HG03139 (cell line): ENCODE data around the gene SLC2A6.

ENCODE experiments used
- ATAC-seq: cut with Tn5 transposase; IDR thresholded peaks from one replicate; pipeline ENCODE4 v1.9.1; 2021; ENCODE audit not compliant: unreplicated experiment

The SLC2A6 gene

GRCh38 chr9:133478851-133479711 lies at the start of gene SLC2A6:
TSS of gene SLC2A6 (minus strand) at chr9:133479099. CDS start at chr9:133479059, 40 bp downstream.
- peak; percentile 70 for ATAC-seq

GRCh38 chr9:133528001-133528875 lies 49.3 kb upstream of the SLC2A6 start:
- ATAC-seq = no peak

DNA sequence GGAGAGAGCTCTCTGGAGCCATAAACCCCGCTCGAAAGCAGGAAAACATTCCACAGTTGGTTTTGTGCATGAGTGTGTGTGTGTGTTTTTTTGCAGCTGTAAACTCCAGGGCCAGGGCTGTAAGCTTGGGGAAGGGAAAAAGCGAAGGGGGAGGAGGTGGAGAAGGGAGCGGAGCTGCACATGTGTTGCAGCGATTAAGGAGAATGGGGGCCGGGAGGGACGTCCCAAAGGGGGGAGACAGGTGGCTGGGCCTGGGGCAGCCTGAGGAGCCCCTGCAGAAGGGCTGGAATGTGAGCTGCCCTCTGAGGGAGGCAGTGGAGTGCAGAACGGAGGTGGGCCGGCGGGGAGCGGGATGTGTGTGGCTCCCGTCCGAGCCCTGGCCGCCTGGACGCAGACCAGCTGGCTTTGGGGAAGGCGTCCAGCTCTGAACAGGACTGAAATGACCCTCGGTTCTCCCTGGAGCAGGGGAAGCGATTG lies 48.6 kb upstream of the SLC2A6 start:
- ATAC-seq = no peak

DNA sequence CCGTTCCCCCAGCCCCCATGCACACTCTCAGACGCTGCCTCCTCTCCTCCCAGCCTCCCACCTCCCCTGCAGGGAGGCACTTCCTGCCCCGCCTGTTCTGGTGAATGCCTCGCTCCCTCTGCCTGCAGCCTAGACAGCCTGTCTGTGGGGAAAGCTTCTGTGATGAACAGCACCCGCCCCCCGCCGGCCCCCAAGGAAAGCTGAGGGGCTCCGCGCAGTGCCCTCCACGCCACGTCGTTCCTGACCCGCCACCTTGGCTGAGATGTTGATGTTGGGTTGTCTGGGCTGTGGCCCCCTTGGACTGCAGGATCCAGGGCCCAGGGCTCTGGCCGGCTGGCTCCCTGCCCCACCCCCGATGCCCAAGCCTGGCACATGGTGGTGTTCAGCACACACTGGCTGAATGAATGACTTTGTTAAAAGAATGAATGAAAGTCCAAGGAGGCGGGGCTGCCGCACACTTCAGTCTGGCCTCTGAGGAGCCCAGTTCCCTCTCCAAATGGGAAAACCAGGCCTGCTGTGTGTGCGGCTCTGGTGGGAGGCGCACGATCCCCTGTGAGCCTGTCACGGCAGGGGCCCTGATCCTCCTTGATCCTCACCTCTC lies 47.9 kb upstream of the SLC2A6 start:
- no peak for ATAC-seq

DNA sequence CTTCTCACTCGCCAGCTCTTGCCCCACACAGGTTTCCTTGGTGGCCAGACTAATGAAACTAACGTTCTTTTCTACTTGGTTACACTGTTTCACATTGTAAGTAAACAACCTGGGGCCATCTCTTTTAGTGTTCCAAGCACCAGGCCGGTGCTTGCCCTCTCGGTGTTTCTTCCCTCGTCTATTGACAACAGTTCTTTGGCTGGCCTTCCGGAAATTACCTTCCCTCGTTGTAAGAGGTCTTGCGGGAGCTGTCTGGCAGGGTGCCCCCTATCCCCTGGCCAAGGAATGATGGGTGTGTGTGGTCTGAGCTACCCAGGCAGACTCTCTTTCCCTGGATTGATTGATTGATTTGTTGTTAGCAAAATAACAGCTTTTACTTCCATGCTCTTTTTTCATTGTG lies 46.8 kb upstream of the SLC2A6 start:
- no peak for ATAC-seq

- no peak for ATAC-seq
Measured at GRCh38 chr9:133524679-133525228, 45.9 kb upstream of the SLC2A6 start, which contains the start of gene MYMK. TSS of gene MYMK (minus strand) at chr9:133524959. CDS start at chr9:133524844, 115 bp downstream.

DNA sequence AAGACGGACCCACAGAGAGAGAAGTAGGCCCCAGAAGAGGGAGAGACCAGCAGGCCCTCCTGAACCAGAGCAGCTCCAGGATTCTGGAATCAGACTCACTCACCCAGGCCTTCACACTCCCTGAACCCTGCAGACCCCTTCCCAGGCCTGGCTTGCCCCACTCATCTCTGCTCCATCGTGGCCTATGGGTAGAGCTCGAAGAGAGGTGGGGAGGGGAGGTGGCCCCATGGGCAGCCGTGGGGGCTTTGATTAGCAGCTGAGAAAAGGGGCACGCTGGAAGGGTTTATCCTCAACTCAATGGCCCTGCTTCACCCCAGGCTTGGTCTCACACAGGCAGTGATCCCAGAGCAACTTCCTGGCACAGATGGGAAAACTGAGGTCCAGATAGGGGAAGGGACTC lies 45.2 kb upstream of the SLC2A6 start:
- no peak for ATAC-seq

- no peak for ATAC-seq
Measured at GRCh38 chr9:133523106-133523505, 44.2 kb upstream of the SLC2A6 start.

- no peak for ATAC-seq
Measured at GRCh38 chr9:133522073-133522910, 43.4 kb upstream of the SLC2A6 start.

DNA sequence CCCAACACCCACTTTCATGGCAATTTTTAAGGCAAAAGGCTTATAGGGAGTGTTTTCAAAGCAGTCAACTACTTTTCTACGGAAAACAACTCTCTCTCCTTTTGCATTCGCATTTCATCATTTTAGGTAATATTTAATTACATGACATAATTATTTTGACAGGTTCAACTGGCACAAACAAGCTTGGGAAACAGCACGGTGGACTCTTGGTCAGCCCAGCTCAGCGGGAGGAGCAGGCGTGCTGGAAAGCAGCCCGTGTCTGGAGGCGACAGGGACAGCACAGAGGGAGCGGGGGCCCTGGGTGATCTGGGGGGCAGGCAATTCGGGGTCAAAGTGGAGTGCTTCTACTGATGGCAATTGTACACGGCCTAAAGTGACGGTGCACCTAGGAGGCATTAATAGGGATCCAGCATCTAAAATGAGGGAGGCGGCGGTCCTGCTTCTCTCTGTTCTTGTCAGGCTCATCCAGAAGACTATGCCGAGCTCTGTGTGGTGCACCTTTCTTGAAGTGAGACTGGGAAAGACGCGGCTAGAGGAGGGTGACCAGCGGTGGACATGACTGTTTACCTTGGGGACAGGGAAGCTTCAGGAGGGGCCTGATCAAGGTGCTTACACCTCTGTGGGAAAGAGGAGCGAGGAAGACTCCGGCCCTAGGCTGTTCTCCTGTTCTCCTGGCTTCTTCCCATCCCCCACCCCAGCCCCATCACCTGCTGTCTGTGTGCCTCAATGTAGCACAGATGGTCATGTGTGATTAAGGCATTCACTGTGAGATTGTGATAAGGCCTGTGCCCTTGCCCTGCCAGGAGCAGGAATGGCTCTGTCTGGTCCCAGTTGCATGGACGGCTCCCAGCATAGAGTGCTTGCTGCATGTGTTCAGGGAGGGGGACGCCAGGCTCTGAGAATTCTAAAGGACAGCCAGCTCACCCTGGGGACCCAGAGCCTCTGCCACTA lies 42.5 kb upstream of the SLC2A6 start:
- no peak for ATAC-seq

GRCh38 chr9:133520121-133520835 lies 41.4 kb upstream of the SLC2A6 start:
- ATAC-seq = no peak

GRCh38 chr9:133519693-133520092 lies 40.8 kb upstream of the SLC2A6 start:
- ATAC-seq = no peak

- no peak for ATAC-seq
Measured at GRCh38 chr9:133518706-133519449, 40.0 kb upstream of the SLC2A6 start.

DNA sequence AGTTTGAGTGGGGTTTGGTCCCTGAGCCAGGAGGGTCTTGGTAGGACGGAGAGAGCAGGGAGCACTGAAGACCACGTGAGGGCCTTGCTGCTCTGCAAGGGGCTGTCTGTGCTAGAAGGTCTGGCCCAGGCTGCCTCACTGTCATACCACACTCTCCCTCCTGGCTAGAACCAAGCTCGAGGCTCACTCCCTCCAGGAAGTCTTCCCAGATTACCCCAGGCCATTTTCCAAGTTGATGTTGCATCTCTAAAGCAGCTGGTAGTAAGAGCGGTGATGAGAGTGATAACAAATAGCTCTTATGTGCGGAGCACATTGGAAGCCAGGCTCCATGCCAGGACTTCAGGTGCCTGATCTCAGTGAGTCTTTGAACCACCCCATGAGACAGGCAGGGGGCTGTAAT lies 39.3 kb upstream of the SLC2A6 start:
- ATAC-seq = no peak

DNA sequence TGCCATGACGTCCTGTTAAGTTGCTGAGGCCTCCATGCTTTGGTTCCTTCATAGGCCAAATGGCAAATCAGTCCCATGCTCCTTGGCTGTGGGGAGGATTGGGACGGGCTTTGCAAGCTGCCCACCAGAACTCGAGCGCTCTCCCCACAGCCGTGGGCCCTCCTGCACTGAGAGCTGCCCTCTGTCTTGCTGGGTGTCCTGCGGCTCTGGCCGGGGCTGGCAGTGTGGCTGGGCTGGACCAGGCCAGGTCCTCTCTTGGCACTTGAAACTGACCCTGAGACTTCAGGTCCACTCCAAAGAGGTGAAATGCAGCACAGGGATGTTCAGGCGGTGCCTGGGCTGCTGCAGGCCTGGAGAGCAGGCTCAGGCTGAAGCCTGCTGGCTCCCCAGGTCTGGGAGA lies 38.8 kb upstream of the SLC2A6 start:
- ATAC-seq = no peak

DNA sequence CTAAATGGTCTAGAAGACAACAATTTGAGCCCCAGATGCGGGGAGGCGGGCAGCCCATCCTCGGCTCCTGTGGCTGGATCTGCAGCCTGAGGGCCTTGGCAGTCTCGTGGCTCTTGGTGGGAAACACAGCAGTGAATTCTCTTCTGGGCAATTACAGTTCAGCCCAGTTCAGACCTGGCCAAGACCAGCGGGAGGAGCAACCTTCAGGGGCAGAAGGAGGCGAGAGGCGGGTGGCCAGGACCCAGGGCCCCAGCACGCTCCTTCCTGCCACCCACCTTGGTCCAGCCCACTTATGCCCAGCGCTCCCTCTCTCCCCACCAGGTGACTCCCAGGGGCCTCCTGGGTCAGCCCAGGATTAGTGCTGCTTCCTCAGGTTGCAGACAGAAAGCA lies 38.1 kb upstream of the SLC2A6 start:
- no peak for ATAC-seq

GRCh38 chr9:133516256-133516960 lies 37.5 kb upstream of the SLC2A6 start:
- ATAC-seq = no peak
